ENCODE measurements around the gene ING2. TPM values are rescaled to one million over a fixed set of nuclear protein-coding genes. Genes with fewer than 3 reads are reported as not detected.
A peak's percentile ranks its signal among the peaks of the same experiment; 100 is the strongest.

Gene ING2
- total RNA-seq, 1 donor from 2014 or later, result 21.9 TPM

DNA sequence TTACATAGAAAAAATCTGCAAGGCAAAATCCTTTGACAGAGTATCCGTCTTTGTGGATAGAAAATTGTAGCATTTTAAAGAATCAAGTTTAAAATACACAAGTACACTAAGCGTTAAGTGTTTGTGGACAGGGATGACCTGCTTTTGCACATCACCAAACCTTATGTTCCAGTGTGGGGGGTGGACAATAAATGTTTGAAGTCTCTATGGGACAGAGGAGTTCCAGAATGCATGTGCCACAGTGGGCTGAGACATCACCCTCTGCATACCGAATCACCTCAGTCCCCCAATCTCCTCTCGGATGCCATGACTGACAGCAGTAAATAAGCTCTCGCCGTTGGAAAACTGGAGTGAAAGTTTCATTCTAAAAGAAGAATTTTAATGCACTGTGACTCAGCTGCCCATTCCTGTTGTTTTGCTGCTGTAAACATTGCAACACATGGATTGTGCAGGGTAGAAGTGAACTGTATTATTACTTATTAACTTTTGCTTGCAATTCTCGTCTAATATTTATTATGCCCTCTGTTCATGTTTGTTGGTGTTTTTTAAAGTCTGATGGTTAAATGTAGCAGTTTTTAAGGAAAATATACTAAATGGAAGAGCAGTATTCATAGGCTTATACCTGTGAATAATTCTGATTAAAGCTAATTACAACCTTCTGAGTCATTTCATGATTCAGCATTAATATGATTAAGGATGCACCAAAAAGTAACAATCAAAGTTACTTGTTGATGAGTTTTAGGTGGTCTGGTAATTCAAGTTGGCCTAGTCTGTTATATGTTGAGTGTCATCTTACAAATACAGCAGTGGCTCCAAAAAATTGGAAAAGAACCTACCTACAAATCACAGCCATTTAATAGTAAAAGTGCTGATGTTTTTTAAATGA lies 36.4 kb upstream of the ING2 start:
- peak; percentile 76 for DNase-seq (ENCODE audit: low read depth)
- TF ChIP-seq, protein P1, sequence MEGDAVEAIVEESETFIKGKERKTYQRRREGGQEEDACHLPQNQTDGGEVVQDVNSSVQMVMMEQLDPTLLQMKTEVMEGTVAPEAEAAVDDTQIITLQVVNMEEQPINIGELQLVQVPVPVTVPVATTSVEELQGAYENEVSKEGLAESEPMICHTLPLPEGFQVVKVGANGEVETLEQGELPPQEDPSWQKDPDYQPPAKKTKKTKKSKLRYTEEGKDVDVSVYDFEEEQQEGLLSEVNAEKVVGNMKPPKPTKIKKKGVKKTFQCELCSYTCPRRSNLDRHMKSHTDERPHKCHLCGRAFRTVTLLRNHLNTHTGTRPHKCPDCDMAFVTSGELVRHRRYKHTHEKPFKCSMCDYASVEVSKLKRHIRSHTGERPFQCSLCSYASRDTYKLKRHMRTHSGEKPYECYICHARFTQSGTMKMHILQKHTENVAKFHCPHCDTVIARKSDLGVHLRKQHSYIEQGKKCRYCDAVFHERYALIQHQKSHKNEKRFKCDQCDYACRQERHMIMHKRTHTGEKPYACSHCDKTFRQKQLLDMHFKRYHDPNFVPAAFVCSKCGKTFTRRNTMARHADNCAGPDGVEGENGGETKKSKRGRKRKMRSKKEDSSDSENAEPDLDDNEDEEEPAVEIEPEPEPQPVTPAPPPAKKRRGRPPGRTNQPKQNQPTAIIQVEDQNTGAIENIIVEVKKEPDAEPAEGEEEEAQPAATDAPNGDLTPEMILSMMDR (IDR thresholded peaks at IDR 0.05; ENCODE audit: insufficient read depth, low read length, severe bottlenecking), result no peak
- Histone ChIP-seq H3K27me3 (ENCODE audit: control insufficient read depth, insufficient read depth, low read length) (no peaks in the 10 kb centered on the region), H3K36me3 (ENCODE audit: control insufficient read depth, insufficient read depth, low read length) (no peaks in the 10 kb centered on the region), H3K4me3 (ENCODE audit: low read depth, low read length) (no peak overlapping the region)
- FAIRE-seq, result no peak

DNA sequence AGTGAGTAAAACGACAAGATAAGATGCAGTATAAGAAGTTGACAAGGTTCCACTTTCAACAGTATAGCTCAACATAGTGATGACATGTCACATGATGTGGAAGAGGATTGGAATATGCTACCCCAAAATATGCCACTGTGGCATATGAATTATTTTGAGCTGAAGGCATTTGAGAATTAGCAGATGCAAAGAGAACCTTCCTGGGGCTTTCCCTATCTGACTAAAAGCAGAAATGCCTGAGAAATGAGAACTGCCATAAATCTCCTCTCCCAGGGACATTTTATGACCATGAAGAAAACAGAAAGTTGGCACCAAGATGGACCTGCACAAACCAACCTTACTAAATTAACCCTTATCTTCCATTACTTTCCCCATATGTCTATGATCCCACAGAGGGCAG lies 35.6 kb upstream of the ING2 start:
- TF ChIP-seq, protein P1 (IDR thresholded peaks at IDR 0.05; ENCODE audit: insufficient read depth, low read length, severe bottlenecking), result no peak
- no peaks in the 10 kb centered on the region for H3K27me3 ChIP-seq (ENCODE audit: control insufficient read depth, insufficient read depth, low read length)
- FAIRE-seq (no peak), DNase-seq (ENCODE audit: low read depth) (no peak)
- H3K4me3 ChIP-seq (ENCODE audit: low read depth, low read length), result no peak overlapping the region
- no peaks in the 10 kb centered on the region for H3K36me3 ChIP-seq (ENCODE audit: control insufficient read depth, insufficient read depth, low read length)

DNA sequence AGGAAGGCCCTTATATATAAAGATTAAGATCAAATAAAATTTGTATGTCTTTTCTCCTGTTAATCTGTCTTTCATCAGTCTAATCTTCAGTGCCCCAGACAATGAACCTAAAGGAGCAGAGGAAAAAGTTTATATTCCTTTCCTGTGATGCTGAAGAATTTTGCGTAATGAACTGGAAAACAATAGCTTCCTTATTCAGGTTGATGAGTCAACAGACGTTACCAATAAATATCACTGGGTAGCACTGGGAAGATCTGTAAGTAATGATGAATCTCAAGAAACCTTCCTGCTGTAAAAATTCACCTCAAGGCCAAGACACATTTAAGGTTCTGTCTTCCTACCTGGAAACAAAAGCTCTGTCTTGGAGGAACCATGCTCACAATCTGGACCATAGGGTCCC lies 34.9 kb upstream of the ING2 start:
- TF ChIP-seq, protein P1 (IDR thresholded peaks at IDR 0.05; ENCODE audit: insufficient read depth, low read length, severe bottlenecking), result no peak
- FAIRE-seq, result peak; percentile 43
- Histone ChIP-seq H3K4me3 (ENCODE audit: low read depth, low read length) (no peak overlapping the region), H3K27me3 (ENCODE audit: control insufficient read depth, insufficient read depth, low read length) (no peaks in the 10 kb centered on the region), H3K36me3 (ENCODE audit: control insufficient read depth, insufficient read depth, low read length) (no peaks in the 10 kb centered on the region)
- DNase-seq (ENCODE audit: low read depth), result peak; percentile 81

DNA sequence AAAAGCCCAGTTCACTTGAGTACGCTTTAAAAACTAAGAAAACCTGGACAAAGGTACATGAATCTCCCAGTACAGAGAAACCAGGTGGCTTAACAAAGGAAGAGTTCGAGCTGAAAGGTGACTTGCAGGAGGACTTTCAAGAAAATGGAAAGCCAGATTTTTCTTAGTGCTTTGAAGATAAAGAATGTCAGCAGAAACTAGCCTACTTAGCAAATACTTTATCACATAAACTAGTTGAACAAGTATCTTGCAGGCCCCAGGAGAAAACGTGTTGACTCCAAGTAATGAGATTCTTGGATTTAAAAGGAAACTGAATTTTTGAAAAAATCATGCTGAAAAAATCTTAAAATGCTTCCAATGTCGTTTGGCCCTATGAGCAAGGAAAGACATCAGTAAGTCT lies 34.0 kb upstream of the ING2 start:
- Histone ChIP-seq H3K27me3 (ENCODE audit: control insufficient read depth, insufficient read depth, low read length) (no peaks in the 10 kb centered on the region), H3K36me3 (ENCODE audit: control insufficient read depth, insufficient read depth, low read length) (no peaks in the 10 kb centered on the region), H3K4me3 (ENCODE audit: low read depth, low read length) (no peak overlapping the region)
- DNase-seq (ENCODE audit: low read depth) (no peak), FAIRE-seq (no peak)
- TF ChIP-seq, protein P1 (IDR thresholded peaks at IDR 0.05; ENCODE audit: insufficient read depth, low read length, severe bottlenecking), result no peak

DNA sequence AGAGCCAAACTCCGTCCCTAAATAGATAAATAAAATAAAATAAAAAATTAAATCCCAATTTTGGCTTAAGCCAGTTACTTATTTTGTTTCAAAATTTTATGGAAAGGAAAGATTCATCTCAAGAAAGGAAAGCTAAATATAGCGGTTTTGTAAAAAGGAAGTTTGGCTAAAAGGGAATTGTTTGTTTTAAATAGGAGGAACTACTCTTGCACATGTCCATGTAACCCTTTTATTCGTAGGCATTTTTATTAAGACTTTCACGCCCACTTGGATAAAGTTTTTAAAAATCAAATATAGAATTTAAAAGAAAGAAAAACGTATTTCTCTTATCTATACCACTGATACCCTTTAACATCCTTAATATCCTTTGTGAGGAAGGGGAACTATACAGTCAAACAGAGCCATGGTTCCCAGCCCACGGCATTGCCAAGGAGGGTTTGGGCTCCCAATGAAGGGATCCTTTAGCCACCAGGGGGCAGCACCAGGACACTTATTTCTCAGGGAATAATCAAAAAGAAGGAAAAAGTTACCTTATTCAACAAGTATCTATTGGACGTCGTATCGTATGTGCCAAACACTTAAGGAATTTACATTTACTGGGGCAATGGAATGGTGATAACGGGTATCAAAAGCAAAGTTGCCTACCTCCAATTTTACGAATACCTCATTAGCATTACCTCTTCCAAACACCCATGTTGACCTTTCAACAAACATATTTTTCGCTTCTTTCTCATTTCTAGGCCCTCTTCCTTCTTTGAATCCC lies 32.7 kb upstream of the ING2 start:
- Histone ChIP-seq H3K4me3 (ENCODE audit: low read depth, low read length) (no peak overlapping the region), H3K36me3 (ENCODE audit: control insufficient read depth, insufficient read depth, low read length) (no peaks in the 10 kb centered on the region), H3K27me3 (ENCODE audit: control insufficient read depth, insufficient read depth, low read length) (no peaks in the 10 kb centered on the region)
- peak; percentile 56 for DNase-seq (ENCODE audit: low read depth)
- FAIRE-seq, result no peak
- TF ChIP-seq, protein P1 (IDR thresholded peaks at IDR 0.05; ENCODE audit: insufficient read depth, low read length, severe bottlenecking), result peak; percentile 56

Data from bronchial epithelial cell (primary cell).